Activated CD8-positive, alpha-beta memory T cell treated with anti-CD3 and anti-CD28 coated beads for 48 hours (primary cell): ENCODE data around the gene RNU1-3.
"Not testable (repeated sequence)": the region's sequence is repeated elsewhere in the genome, so short reads cannot be mapped to it uniquely, and the experiment has no call there.

Experiments
- DNase-seq, 3 experiments: peaks; one replicate each; pipeline ENCODE4 v3.0.0-alpha.2; 2020; ENCODE audit warnings: low read depth in 2 of 3, low spot score in 2 of 3

The RNU1-3 gene

GRCh38 chr1:16656981-16657683 lies 9.6 kb downstream of the RNU1-3 start:
- DNase-seq = not testable (repeated sequence)

- not testable (repeated sequence) for DNase-seq
Measured at GRCh38 chr1:16656574-16656973, 10.2 kb downstream of the RNU1-3 start.

GRCh38 chr1:16651560-16651959 lies 15.2 kb downstream of the RNU1-3 start:
- not testable (repeated sequence) for DNase-seq

GRCh38 chr1:16649960-16650359 lies 16.8 kb downstream of the RNU1-3 start:
- not testable (repeated sequence) for DNase-seq

- peak in 1 of 3 experiments; percentile 1 for DNase-seq
Measured at GRCh38 chr1:16649390-16649789, 17.4 kb downstream of the RNU1-3 start.

- not testable (repeated sequence) for DNase-seq
Measured at GRCh38 chr1:16648756-16649155, 18.0 kb downstream of the RNU1-3 start.

- DNase-seq = not testable (repeated sequence)
Measured at GRCh38 chr1:16648250-16648649, 18.5 kb downstream of the RNU1-3 start.

- DNase-seq = peak in 1 of 3 experiments; percentile 20
Measured at GRCh38 chr1:16647179-16648176, 19.3 kb downstream of the RNU1-3 start.

- not testable (repeated sequence) for DNase-seq
Measured at GRCh38 chr1:16646716-16647115, 20.0 kb downstream of the RNU1-3 start.

- not testable (repeated sequence) for DNase-seq
Measured at GRCh38 chr1:16646061-16646664, 20.6 kb downstream of the RNU1-3 start.

- peak in 1 of 3 experiments; percentile 28 for DNase-seq
Measured at GRCh38 chr1:16645271-16646060, 21.3 kb downstream of the RNU1-3 start.

GRCh38 chr1:16644482-16645270 lies 22.1 kb downstream of the RNU1-3 start:
- DNase-seq = peak; percentile 100

GRCh38 chr1:16644193-16644481 lies 22.6 kb downstream of the RNU1-3 start:
- no peak for DNase-seq

- peak in 1 of 3 experiments; percentile 9 for DNase-seq
Measured at GRCh38 chr1:16643476-16644192, 23.1 kb downstream of the RNU1-3 start.

GRCh38 chr1:16643001-16643411 lies 23.7 kb downstream of the RNU1-3 start:
- DNase-seq = peak in 1 of 3 experiments; percentile 8

GRCh38 chr1:16642025-16642966 lies 24.5 kb downstream of the RNU1-3 start:
- peak in 1 of 3 experiments; percentile 1 for DNase-seq

- DNase-seq = not testable (repeated sequence)
Measured at GRCh38 chr1:16641159-16641975, 25.4 kb downstream of the RNU1-3 start.
